Measurements from ENCODE around the gene PSMD11. TPM values are rescaled to one million over a fixed set of nuclear protein-coding genes. Genes with fewer than 3 reads are reported as not detected.
"Not testable (repeated sequence)": the region's sequence is repeated elsewhere in the genome, so short reads cannot be mapped to it uniquely, and the experiment has no call there.

PSMD11 gene
- total RNA-seq, 2 experiments from 2014 or later = 109 to 135 TPM

GRCh38 chr17:32520104-32520701 is 75.9 kb downstream of the PSMD11 start:
- peak overlapping the region; percentile 70 for H3K4me3 Mint-ChIP-seq
- ChIA-PET POLR2A (interaction anchor here (0.7 to 2.0 kb wide), 2 partner anchors 33 to 76 kb away, joined by 4 to 7 read pairs; partner anchors contain the start of gene CDK5R1), CTCF (interaction anchor here (0.7 kb wide), 1 partner anchor 36 kb away, joined by 3 read pairs; no protein-coding TSS in a partner anchor)
- peak overlapping the region; percentile 92 for H3K27ac Mint-ChIP-seq
- H3K9me3 Mint-ChIP-seq (ENCODE audit: low read depth) = no peaks in the 10 kb centered on the region
- DNase-seq (peak; percentile 76), ATAC-seq (peak; percentile 37)
- peaks cover 92% of the 10 kb centered on the region for H3K4me1 Mint-ChIP-seq
- H3K36me3 Mint-ChIP-seq (ENCODE audit: low read depth) = no peaks in the 10 kb centered on the region
- intact Hi-C loops (cut with DNase I, micrococcal nuclease) = loop anchor here in 1 of 2 experiments (2.0 kb wide), 1 partner anchor 29 kb away; no protein-coding TSS in a partner anchor
- H3K27me3 Mint-ChIP-seq = no peaks in the 10 kb centered on the region

- ChIA-PET POLR2A (interaction anchor here (2.0 kb wide), 1 partner anchor 34 kb away, joined by 7 read pairs; the partner anchor contains the start of gene CDK5R1), CTCF (interaction anchor here (0.7 kb wide), 1 partner anchor 36 kb away, joined by 3 read pairs; no protein-coding TSS in a partner anchor)
- intact Hi-C loops (cut with DNase I, micrococcal nuclease) = loop anchor here in 1 of 2 experiments (2.0 kb wide), 1 partner anchor 30 kb away; no protein-coding TSS in a partner anchor
- no peaks in the 10 kb centered on the region for H3K36me3 Mint-ChIP-seq (ENCODE audit: low read depth)
- no peaks in the 10 kb centered on the region for H3K27me3 Mint-ChIP-seq
- H3K4me3 Mint-ChIP-seq = peak overlapping the region; percentile 70
- peaks cover 91% of the 10 kb centered on the region for H3K4me1 Mint-ChIP-seq
- DNase-seq (no peak), ATAC-seq (no peak)
- H3K27ac Mint-ChIP-seq = peak overlapping the region; percentile 92
- H3K9me3 Mint-ChIP-seq (ENCODE audit: low read depth) = no peaks in the 10 kb centered on the region
These were observed 76.6 kb downstream of the PSMD11 start for GRCh38 chr17:32520737-32521404.

GRCh38 chr17:32523017-32523680 is 78.8 kb downstream of the PSMD11 start:
- Mint-ChIP-seq H3K4me3 (peak overlapping the region; percentile 55), H3K4me1 (peaks cover 75% of the 10 kb centered on the region), H3K9me3 (ENCODE audit: low read depth) (no peaks in the 10 kb centered on the region), H3K27ac (peak overlapping the region; percentile 97), H3K36me3 (ENCODE audit: low read depth) (no peaks in the 10 kb centered on the region), H3K27me3 (peaks cover 2% of the 10 kb centered on the region)
- CTCF ChIA-PET = interaction anchor here (0.7 to 2.1 kb wide), 8 partner anchors 10 to 354 kb away, joined by 3 to 8 read pairs (median 5); partner anchors contain the start of gene MYO1D
- intact Hi-C loops (cut with DNase I, micrococcal nuclease) = loop anchor here (1.0 kb wide), 5 partner anchors 20 to 173 kb away; partner anchors contain the start of gene ZNF207 (in 1 of the 2)
- DNase-seq (peak; percentile 74), ATAC-seq (peak; percentile 59)
- POLR2A ChIA-PET = interaction anchor here (0.7 to 1.9 kb wide), 8 partner anchors 19 to 354 kb away, joined by 4 to 19 read pairs (median 6); partner anchors contain the start of genes CDK5R1, MYO1D and PSMD11

- ATAC-seq (peak; percentile 61), DNase-seq (peak; percentile 65)
- CTCF ChIA-PET = interaction anchor here (0.8 to 2.1 kb wide), 8 partner anchors 20 to 353 kb away, joined by 3 to 8 read pairs (median 5); partner anchors contain the start of gene MYO1D
- intact Hi-C loops (cut with DNase I, micrococcal nuclease) = loop anchor here (1.0 to 2.0 kb wide), 10 partner anchors 21 to 353 kb away; partner anchors contain the start of genes PSMD11 (in 2 of the 2), MYO1D (in 1 of the 2) and ZNF207 (in 1 of the 2)
- Mint-ChIP-seq H3K27ac (peak overlapping the region; percentile 97), H3K4me3 (peak overlapping the region; percentile 55), H3K36me3 (ENCODE audit: low read depth) (no peaks in the 10 kb centered on the region), H3K4me1 (peaks cover 75% of the 10 kb centered on the region), H3K27me3 (peaks cover 2% of the 10 kb centered on the region), H3K9me3 (ENCODE audit: low read depth) (no peaks in the 10 kb centered on the region)
- POLR2A ChIA-PET = interaction anchor here (0.6 to 1.9 kb wide), 9 partner anchors 8 to 79 kb away, joined by 3 to 19 read pairs (median 6); partner anchors contain the start of genes CDK5R1 and PSMD11
These were observed 79.7 kb downstream of the PSMD11 start for GRCh38 chr17:32523827-32524552.

- ChIA-PET CTCF (interaction anchor here (1.1 to 2.1 kb wide), 5 partner anchors 21 to 41 kb away, joined by 3 to 6 read pairs (median 5); no protein-coding TSS in a partner anchor), POLR2A (interaction anchor here (0.8 to 1.9 kb wide), 8 partner anchors 21 to 80 kb away, joined by 4 to 19 read pairs (median 8); partner anchors contain the start of genes CDK5R1 and PSMD11)
- peak; percentile 20 for DNase-seq
- H3K36me3 Mint-ChIP-seq (ENCODE audit: low read depth); H3K27me3 Mint-ChIP-seq; ATAC-seq; H3K9me3 Mint-ChIP-seq (ENCODE audit: low read depth): not testable (repeated sequence)
- Mint-ChIP-seq H3K4me3 (peak overlapping the region; percentile 55), H3K27ac (peak overlapping the region; percentile 97), H3K4me1 (peaks cover 75% of the 10 kb centered on the region)
- intact Hi-C loops (cut with DNase I, micrococcal nuclease) = loop anchor here (1.0 to 2.0 kb wide), 6 partner anchors 21 to 353 kb away; partner anchors contain the start of genes PSMD11 (in 2 of the 2) and MYO1D (in 1 of the 2)
These were observed 80.2 kb downstream of the PSMD11 start for GRCh38 chr17:32524553-32524880.

GRCh38 chr17:32525122-32525521 is 80.8 kb downstream of the PSMD11 start:
- no peak overlapping the region for H3K4me3 Mint-ChIP-seq
- intact Hi-C loops (cut with DNase I, micrococcal nuclease) = loop anchor here in 1 of 2 experiments (2.0 kb wide), 2 partner anchors 62 to 304 kb away; no protein-coding TSS in a partner anchor
- H3K9me3 Mint-ChIP-seq (ENCODE audit: low read depth) = no peaks in the 10 kb centered on the region
- H3K36me3 Mint-ChIP-seq (ENCODE audit: low read depth) = no peaks in the 10 kb centered on the region
- peaks cover 69% of the 10 kb centered on the region for H3K4me1 Mint-ChIP-seq
- H3K27ac Mint-ChIP-seq = peak overlapping the region; percentile 97
- no peak for DNase-seq
- POLR2A ChIA-PET = interaction anchor here (1.2 kb wide), 1 partner anchor 24 kb away, joined by 9 read pairs; no protein-coding TSS in a partner anchor
- peaks cover 2% of the 10 kb centered on the region for H3K27me3 Mint-ChIP-seq
- CTCF ChIA-PET = interaction anchor here (1.1 to 1.5 kb wide), 2 partner anchors 33 to 37 kb away, joined by 3 to 6 read pairs; no protein-coding TSS in a partner anchor
- no peak for ATAC-seq

GRCh38 chr17:32527146-32527545 is 82.8 kb downstream of the PSMD11 start:
- Mint-ChIP-seq H3K27me3 (peaks cover 2% of the 10 kb centered on the region), H3K4me3 (no peak overlapping the region), H3K9me3 (ENCODE audit: low read depth) (no peaks in the 10 kb centered on the region), H3K36me3 (ENCODE audit: low read depth) (no peaks in the 10 kb centered on the region), H3K27ac (no peak overlapping the region), H3K4me1 (peaks cover 56% of the 10 kb centered on the region)
- intact Hi-C loops (cut with DNase I, micrococcal nuclease) = no loop called here
- ATAC-seq (no peak), DNase-seq (no peak)
- ChIA-PET POLR2A (no interaction called here), CTCF (interaction anchor here (2.3 kb wide), 1 partner anchor 65 kb away, joined by 5 read pairs; no protein-coding TSS in a partner anchor)

- no peak overlapping the region for H3K4me3 Mint-ChIP-seq
- intact Hi-C loops (cut with DNase I, micrococcal nuclease) = no loop called here
- ChIA-PET CTCF (interaction anchor here (2.3 kb wide), 1 partner anchor 66 kb away, joined by 5 read pairs; no protein-coding TSS in a partner anchor), POLR2A (no interaction called here)
- H3K4me1 Mint-ChIP-seq = peaks cover 47% of the 10 kb centered on the region
- DNase-seq = no peak
- H3K9me3 Mint-ChIP-seq (ENCODE audit: low read depth) = no peaks in the 10 kb centered on the region
- no peaks in the 10 kb centered on the region for H3K36me3 Mint-ChIP-seq (ENCODE audit: low read depth)
- H3K27me3 Mint-ChIP-seq = peaks cover 2% of the 10 kb centered on the region
- H3K27ac Mint-ChIP-seq = peak overlapping the region; percentile 45
- no peak for ATAC-seq
These were observed 84.5 kb downstream of the PSMD11 start for GRCh38 chr17:32528825-32529224.

- intact Hi-C loops (cut with DNase I, micrococcal nuclease) = no loop called here
- H3K4me3 Mint-ChIP-seq = no peak overlapping the region
- no peak for DNase-seq
- no peak for ATAC-seq
- H3K27ac Mint-ChIP-seq = no peak overlapping the region
- no peaks in the 10 kb centered on the region for H3K36me3 Mint-ChIP-seq (ENCODE audit: low read depth)
- H3K4me1 Mint-ChIP-seq = peaks cover 40% of the 10 kb centered on the region
- no peaks in the 10 kb centered on the region for H3K9me3 Mint-ChIP-seq (ENCODE audit: low read depth)
- ChIA-PET POLR2A (no interaction called here), CTCF (interaction anchor here (0.5 to 0.8 kb wide), 2 partner anchors 22 to 126 kb away, joined by 4 read pairs; no protein-coding TSS in a partner anchor)
- peaks cover 2% of the 10 kb centered on the region for H3K27me3 Mint-ChIP-seq
These were observed 85.3 kb downstream of the PSMD11 start for GRCh38 chr17:32529604-32530003.
